ENCODE measurements around the gene COL11A2. TPM values are rescaled to one million over a fixed set of nuclear protein-coding genes. Genes with fewer than 3 reads are reported as not detected.

Gene COL11A2
- total RNA-seq, 2 experiments from 2014 or later: 1.9 to 2.0 TPM

- H3K4me1 Mint-ChIP-seq: peaks cover 27% of the 10 kb centered on the region
- peaks cover 23% of the 10 kb centered on the region for H3K36me3 Mint-ChIP-seq (ENCODE audit: low read depth)
- DNase-seq (no peak), ATAC-seq (no peak)
- ChIA-PET CTCF (no interaction called here), POLR2A (no interaction called here)
- no peak overlapping the region for H3K27ac Mint-ChIP-seq
- H3K27me3 Mint-ChIP-seq: peaks cover 30% of the 10 kb centered on the region
- H3K4me3 Mint-ChIP-seq: peak overlapping the region; percentile 40
- no peaks in the 10 kb centered on the region for H3K9me3 Mint-ChIP-seq (ENCODE audit: low read depth)
- intact Hi-C loops (cut with DNase I, micrococcal nuclease): no loop called here
Observed at GRCh38 chr6:33213989-33214335, 21.7 kb upstream of the COL11A2 start.

GRCh38 chr6:33213166-33213988 is 21.1 kb upstream of the COL11A2 start:
- no peak overlapping the region for H3K27ac Mint-ChIP-seq
- peak; percentile 28 for ATAC-seq
- intact Hi-C loops (cut with DNase I, micrococcal nuclease): no loop called here
- POLR2A ChIA-PET: interaction anchor here (1.2 kb wide), 1 partner anchor 14 kb away, joined by 3 read pairs; no protein-coding TSS in a partner anchor
- H3K4me3 Mint-ChIP-seq: peak overlapping the region; percentile 40
- peaks cover 23% of the 10 kb centered on the region for H3K36me3 Mint-ChIP-seq (ENCODE audit: low read depth)
- peaks cover 26% of the 10 kb centered on the region for H3K27me3 Mint-ChIP-seq
- H3K9me3 Mint-ChIP-seq (ENCODE audit: low read depth): no peaks in the 10 kb centered on the region
- CTCF ChIA-PET: interaction anchor here (0.6 kb wide), 2 partner anchors 264 to 345 kb away, joined by 3 read pairs; no protein-coding TSS in a partner anchor
- DNase-seq: peak; percentile 35
- peaks cover 31% of the 10 kb centered on the region for H3K4me1 Mint-ChIP-seq

GRCh38 chr6:33212857-33213165 is 20.5 kb upstream of the COL11A2 start:
- ATAC-seq (no peak), DNase-seq (no peak)
- Mint-ChIP-seq H3K4me1 (peaks cover 31% of the 10 kb centered on the region), H3K27ac (no peak overlapping the region), H3K9me3 (ENCODE audit: low read depth) (no peaks in the 10 kb centered on the region), H3K27me3 (peaks cover 23% of the 10 kb centered on the region), H3K36me3 (ENCODE audit: low read depth) (peaks cover 23% of the 10 kb centered on the region), H3K4me3 (peak overlapping the region; percentile 40)
- POLR2A ChIA-PET: interaction anchor here (1.2 kb wide), 1 partner anchor 13 kb away, joined by 3 read pairs; no protein-coding TSS in a partner anchor
- intact Hi-C loops (cut with DNase I, micrococcal nuclease): no loop called here
- CTCF ChIA-PET: interaction anchor here (0.6 kb wide), 2 partner anchors 263 to 345 kb away, joined by 3 read pairs; no protein-coding TSS in a partner anchor

- ChIA-PET POLR2A (interaction anchor here (1.2 kb wide), 1 partner anchor 12 kb away, joined by 3 read pairs; no protein-coding TSS in a partner anchor), CTCF (no interaction called here)
- intact Hi-C loops (cut with DNase I, micrococcal nuclease): no loop called here
- Mint-ChIP-seq H3K36me3 (ENCODE audit: low read depth) (peaks cover 23% of the 10 kb centered on the region), H3K27ac (no peak overlapping the region), H3K9me3 (ENCODE audit: low read depth) (no peaks in the 10 kb centered on the region), H3K4me3 (no peak overlapping the region), H3K27me3 (peaks cover 23% of the 10 kb centered on the region), H3K4me1 (peaks cover 35% of the 10 kb centered on the region)
- no peak for ATAC-seq
- DNase-seq: no peak
Observed at GRCh38 chr6:33211666-33212422, 19.6 kb upstream of the COL11A2 start.

GRCh38 chr6:33211136-33211535 is 18.9 kb upstream of the COL11A2 start:
- Mint-ChIP-seq H3K36me3 (ENCODE audit: low read depth) (peaks cover 23% of the 10 kb centered on the region), H3K9me3 (ENCODE audit: low read depth) (no peaks in the 10 kb centered on the region), H3K4me3 (no peak overlapping the region), H3K27ac (no peak overlapping the region), H3K4me1 (peaks cover 42% of the 10 kb centered on the region), H3K27me3 (peaks cover 23% of the 10 kb centered on the region)
- ChIA-PET POLR2A (no interaction called here), CTCF (no interaction called here)
- DNase-seq (no peak), ATAC-seq (no peak)
- intact Hi-C loops (cut with DNase I, micrococcal nuclease): no loop called here

GRCh38 chr6:33209856-33210255 is 17.6 kb upstream of the COL11A2 start:
- intact Hi-C loops (cut with DNase I, micrococcal nuclease): loop anchor here (5.0 to 10.0 kb wide), 7 partner anchors 205 to 1545 kb away; partner anchors contain the start of genes C6orf47 (in 1 of the 2), CLIC1 (in 1 of the 2), CSNK2B (in 1 of the 2) and CUTA (in 1 of the 2)
- POLR2A ChIA-PET: interaction anchor here (1.4 kb wide), 1 partner anchor 10 kb away, joined by 5 read pairs; no protein-coding TSS in a partner anchor

GRCh38 chr6:33208091-33208967 is 16.1 kb upstream of the COL11A2 start, which contains the start of gene RING1:
Gene RING1, plus strand, starts transcription at chr6:33208500. Its CDS starts 323 bp downstream, at chr6:33208823.
- peaks cover 33% of the 10 kb centered on the region for H3K36me3 Mint-ChIP-seq (ENCODE audit: low read depth)
- POLR2A ChIA-PET: interaction anchor here (0.5 to 1.6 kb wide), 6 partner anchors 9 to 236 kb away, joined by 3 to 7 read pairs (median 5); partner anchors contain the start of genes RPS18, VPS52 and ZBTB22
- peak within 1 kb of the TSS; percentile 80 for H3K4me3 Mint-ChIP-seq
- peaks cover 55% of the 10 kb centered on the region for H3K4me1 Mint-ChIP-seq
- CTCF ChIA-PET: interaction anchor here (0.6 to 2.9 kb wide), 7 partner anchors 11 to 955 kb away, joined by 3 to 22 read pairs (median 3); partner anchors contain the start of genes RPS18 and VPS52
- ATAC-seq (peak; percentile 20), DNase-seq (peak; percentile 92)
- H3K27ac Mint-ChIP-seq: peak within 1 kb of the TSS; percentile 89
- peaks cover 8% of the 10 kb centered on the region for H3K27me3 Mint-ChIP-seq
- intact Hi-C loops (cut with DNase I, micrococcal nuclease): loop anchor here (1.0 to 10.0 kb wide), 10 partner anchors 41 to 1544 kb away; partner anchors contain the start of genes C6orf47 (in 1 of the 2), CLIC1 (in 1 of the 2), CSNK2B (in 1 of the 2) and CUTA (in 1 of the 2)
- no peaks in the 10 kb centered on the region for H3K9me3 Mint-ChIP-seq (ENCODE audit: low read depth)

More at GRCh38 chr6:33209856-33210255, 17.6 kb upstream of the COL11A2 start:
- Mint-ChIP-seq H3K27me3 (peaks cover 19% of the 10 kb centered on the region), H3K4me1 (peaks cover 54% of the 10 kb centered on the region), H3K4me3 (peak overlapping the region; percentile 80), H3K27ac (peak overlapping the region; percentile 3), H3K36me3 (ENCODE audit: low read depth) (peaks cover 23% of the 10 kb centered on the region), H3K9me3 (ENCODE audit: low read depth) (no peaks in the 10 kb centered on the region)
- ATAC-seq (no peak), DNase-seq (no peak)
- CTCF ChIA-PET: interaction anchor here (2.9 kb wide), 1 partner anchor 39 kb away, joined by 22 read pairs; no protein-coding TSS in a partner anchor

- Mint-ChIP-seq H3K36me3 (ENCODE audit: low read depth) (peaks cover 40% of the 10 kb centered on the region), H3K27ac (peak overlapping the region; percentile 89), H3K27me3 (peaks cover 1% of the 10 kb centered on the region), H3K4me3 (peak overlapping the region; percentile 80), H3K4me1 (peaks cover 55% of the 10 kb centered on the region), H3K9me3 (ENCODE audit: low read depth) (no peaks in the 10 kb centered on the region)
- ChIA-PET CTCF (interaction anchor here (0.6 to 2.9 kb wide), 3 partner anchors 10 to 80 kb away, joined by 3 to 22 read pairs (median 10); no protein-coding TSS in a partner anchor), POLR2A (interaction anchor here (0.7 to 1.6 kb wide), 5 partner anchors 12 to 110 kb away, joined by 3 to 7 read pairs (median 5); partner anchors contain the start of genes RPS18, VPS52, WDR46 and ZBTB22)
- intact Hi-C loops (cut with DNase I, micrococcal nuclease): loop anchor here (1.0 to 10.0 kb wide), 10 partner anchors 42 to 1543 kb away; partner anchors contain the start of genes C6orf47 (in 1 of the 2), CLIC1 (in 1 of the 2), CSNK2B (in 1 of the 2) and CUTA (in 1 of the 2)
- DNase-seq (peak; percentile 36), ATAC-seq (no peak)
Observed at GRCh38 chr6:33207552-33208090, 15.4 kb upstream of the COL11A2 start.

GRCh38 chr6:33206864-33207551 is 14.7 kb upstream of the COL11A2 start:
- H3K36me3 Mint-ChIP-seq (ENCODE audit: low read depth): peaks cover 43% of the 10 kb centered on the region
- H3K27ac Mint-ChIP-seq: no peak overlapping the region
- H3K9me3 Mint-ChIP-seq (ENCODE audit: low read depth): no peaks in the 10 kb centered on the region
- H3K27me3 Mint-ChIP-seq: no peaks in the 10 kb centered on the region
- POLR2A ChIA-PET: interaction anchor here (0.7 kb wide), 1 partner anchor 82 kb away, joined by 3 read pairs; the partner anchor contains the start of gene WDR46
- intact Hi-C loops (cut with DNase I, micrococcal nuclease): loop anchor here (5.0 to 10.0 kb wide), 7 partner anchors 208 to 1542 kb away; partner anchors contain the start of genes C6orf47 (in 1 of the 2), CLIC1 (in 1 of the 2), CSNK2B (in 1 of the 2) and CUTA (in 1 of the 2)
- peak overlapping the region; percentile 80 for H3K4me3 Mint-ChIP-seq
- DNase-seq (peak; percentile 46), ATAC-seq (no peak)
- H3K4me1 Mint-ChIP-seq: peaks cover 60% of the 10 kb centered on the region
- CTCF ChIA-PET: interaction anchor here (0.6 kb wide), 1 partner anchor 81 kb away, joined by 3 read pairs; no protein-coding TSS in a partner anchor
